ENCODE measurements around the gene PLCXD3.

- TF ChIP-seq CTCF (conservative IDR thresholded peaks at IDR 0.05) (no peak), ZFX (IDR thresholded peaks at IDR 0.05) (no peak)
These were observed 75.1 kb downstream of the PLCXD3 start for GRCh38 chr5:41435276-41435675.

Data from C4-2B (cell line).